Activated T-cell treated with anti-CD3 and anti-CD28 coated beads, Interleukin-2, amount 50 U/mL, for 72 hours (primary cell): ENCODE measurements around the gene CDIPT. TPM values are rescaled to one million over a fixed set of nuclear protein-coding genes. Genes with fewer than 3 reads are reported as not detected.
A peak's percentile ranks its signal among the peaks of the same experiment; 100 is the strongest.
"Not testable (repeated sequence)": the region's sequence is repeated elsewhere in the genome, so short reads cannot be mapped to it uniquely, and the experiment has no call there.

ENCODE experiments used
- ATAC-seq, 2 donors: fragments of 150-1000 bp; cut with Tn5 transposase; replicated peaks in 1 of 2; 2 replicates each; pipeline ENCODE4 v1.10.0; 2021; ENCODE audit warnings: moderate library complexity in 2 of 2, mild to moderate bottlenecking in 1 of 2
- DNase-seq, 2 donors: peaks; one replicate each; pipeline ENCODE4 v3.0.0; 2021 to 2022; ENCODE audit warnings: mixed read lengths in 1 of 2
- H3K27ac Mint-ChIP-seq: one replicate; pipeline ENCODE4 v1.8.0; 2022; ENCODE audit warnings: mild to moderate bottlenecking, moderate library complexity, mixed read lengths
- H3K27me3 Mint-ChIP-seq: one replicate; pipeline ENCODE4 v1.8.0; 2022; ENCODE audit warnings: low read depth, mixed read lengths
- H3K36me3 Mint-ChIP-seq, 2 donors: one replicate each; pipeline ENCODE4 v1.8.0; 2022; ENCODE audit warnings: mixed read lengths in 2 of 2, mild to moderate bottlenecking in 1 of 2; ENCODE audit not compliant: insufficient read depth in 2 of 2
- H3K4me1 Mint-ChIP-seq: one replicate; pipeline ENCODE4 v1.8.0; 2022; ENCODE audit warnings: low read depth, mixed read lengths
- H3K4me3 Mint-ChIP-seq, 2 donors: one replicate each; pipeline ENCODE4 v1.8.0; 2022; ENCODE audit warnings: mild to moderate bottlenecking in 2 of 2, mixed read lengths in 2 of 2, moderate library complexity in 2 of 2
- H3K9me3 Mint-ChIP-seq, 2 donors: one replicate each; pipeline ENCODE4 v1.8.0; 2022; ENCODE audit warnings: mixed read lengths in 2 of 2
- total RNA-seq, 2 donors: library from RNA; stranded (reverse); gene quantifications; one replicate each; pipeline ENCODE4 v1.2.3, GENCODE V29; 2022

CDIPT gene
- total RNA-seq: 10 to 100 TPM; 48.7 to 56.0 TPM

- Mint-ChIP-seq H3K36me3 (peaks cover 7 to 10% of the 10 kb centered on the region in 2 donors), H3K9me3 (no peaks in the 10 kb centered on the region), H3K4me1 (peaks cover 30% of the 10 kb centered on the region), H3K4me3 (peak within 1 kb of the TSS; percentile 90), H3K27ac (peak within 1 kb of the TSS; percentile 94), H3K27me3 (no peaks in the 10 kb centered on the region)
- peak; percentile 99 for ATAC-seq
- peak; percentile 92 to 95 for DNase-seq
Observed at GRCh38 chr16:29862884-29863668, at the start of gene CDIPT. CDIPT (minus strand) TSS chr16:29863226; CDS start chr16:29862857, 369 bp downstream.

GRCh38 chr16:29912087-29912486 is 49.1 kb upstream of the CDIPT start:
- Mint-ChIP-seq H3K27ac (no peak overlapping the region), H3K4me1 (no peaks in the 10 kb centered on the region), H3K27me3 (no peaks in the 10 kb centered on the region), H3K4me3 (no peak overlapping the region), H3K9me3 (no peaks in the 10 kb centered on the region), H3K36me3 (peaks cover 0 to 3% of the 10 kb centered on the region in 2 donors)
- ATAC-seq (no peak), DNase-seq (no peak)

- H3K4me3 Mint-ChIP-seq: no peak overlapping the region
- DNase-seq: no peak
- ATAC-seq: no peak
- H3K9me3 Mint-ChIP-seq: no peaks in the 10 kb centered on the region
- H3K27me3 Mint-ChIP-seq: no peaks in the 10 kb centered on the region
- peaks cover 0 to 1% of the 10 kb centered on the region in 2 donors for H3K36me3 Mint-ChIP-seq
- H3K27ac Mint-ChIP-seq: no peak overlapping the region
- H3K4me1 Mint-ChIP-seq: no peaks in the 10 kb centered on the region
Observed at GRCh38 chr16:29911676-29912010, 48.6 kb upstream of the CDIPT start.

GRCh38 chr16:29910819-29911675 is 48.0 kb upstream of the CDIPT start:
- DNase-seq (no peak), ATAC-seq (no peak)
- Mint-ChIP-seq H3K27me3 (no peaks in the 10 kb centered on the region), H3K9me3 (no peaks in the 10 kb centered on the region), H3K27ac (no peak overlapping the region), H3K4me1 (no peaks in the 10 kb centered on the region), H3K36me3 (peaks cover 0 to 1% of the 10 kb centered on the region in 2 donors), H3K4me3 (no peak overlapping the region)

- H3K9me3 Mint-ChIP-seq, ATAC-seq: not testable (repeated sequence)
Observed at GRCh38 chr16:29909851-29910250, 46.8 kb upstream of the CDIPT start.

GRCh38 chr16:29909391-29909790 is 46.4 kb upstream of the CDIPT start:
- Mint-ChIP-seq H3K36me3 (no peaks in the 10 kb centered on the region), H3K9me3 (no peaks in the 10 kb centered on the region), H3K4me3 (no peak overlapping the region), H3K4me1 (no peaks in the 10 kb centered on the region), H3K27ac (no peak overlapping the region), H3K27me3 (no peaks in the 10 kb centered on the region)
- ATAC-seq (no peak), DNase-seq (no peak)

More at GRCh38 chr16:29909851-29910250, 46.8 kb upstream of the CDIPT start:
- not testable (repeated sequence) for H3K27ac Mint-ChIP-seq, H3K4me3 Mint-ChIP-seq, DNase-seq, H3K27me3 Mint-ChIP-seq, H3K4me1 Mint-ChIP-seq, H3K36me3 Mint-ChIP-seq

- Mint-ChIP-seq H3K9me3 (no peaks in the 10 kb centered on the region), H3K4me1 (no peaks in the 10 kb centered on the region), H3K27me3 (no peaks in the 10 kb centered on the region), H3K36me3 (no peaks in the 10 kb centered on the region), H3K27ac (no peak overlapping the region), H3K4me3 (no peak overlapping the region)
- DNase-seq (no peak), ATAC-seq (no peak)
Observed at GRCh38 chr16:29908719-29909220, 45.7 kb upstream of the CDIPT start.

GRCh38 chr16:29907973-29908372 is 44.9 kb upstream of the CDIPT start:
- Mint-ChIP-seq H3K27me3 (no peaks in the 10 kb centered on the region), H3K4me3 (no peak overlapping the region), H3K36me3 (no peaks in the 10 kb centered on the region), H3K9me3 (no peaks in the 10 kb centered on the region), H3K4me1 (peaks cover 4% of the 10 kb centered on the region), H3K27ac (no peak overlapping the region)
- DNase-seq (no peak), ATAC-seq (no peak)

GRCh38 chr16:29906520-29907244 is 43.7 kb upstream of the CDIPT start:
- ATAC-seq (no peak), DNase-seq (no peak)
- H3K27ac Mint-ChIP-seq: no peak overlapping the region
- H3K27me3 Mint-ChIP-seq: no peaks in the 10 kb centered on the region
- no peak overlapping the region for H3K4me3 Mint-ChIP-seq
- H3K36me3 Mint-ChIP-seq: no peaks in the 10 kb centered on the region
- no peaks in the 10 kb centered on the region for H3K9me3 Mint-ChIP-seq
- H3K4me1 Mint-ChIP-seq: peaks cover 4% of the 10 kb centered on the region

- Mint-ChIP-seq H3K27me3 (no peaks in the 10 kb centered on the region), H3K4me1 (peaks cover 7% of the 10 kb centered on the region), H3K4me3 (no peak overlapping the region), H3K27ac (no peak overlapping the region), H3K9me3 (no peaks in the 10 kb centered on the region), H3K36me3 (no peaks in the 10 kb centered on the region)
- DNase-seq (no peak), ATAC-seq (no peak)
Observed at GRCh38 chr16:29905668-29906067, 42.6 kb upstream of the CDIPT start.

- H3K9me3 Mint-ChIP-seq: no peaks in the 10 kb centered on the region
- H3K4me3 Mint-ChIP-seq: no peak overlapping the region
- H3K27ac Mint-ChIP-seq: no peak overlapping the region
- DNase-seq: no peak
- no peaks in the 10 kb centered on the region for H3K36me3 Mint-ChIP-seq
- peaks cover 11% of the 10 kb centered on the region for H3K4me1 Mint-ChIP-seq
- H3K27me3 Mint-ChIP-seq: no peaks in the 10 kb centered on the region
- no peak for ATAC-seq
Observed at GRCh38 chr16:29904947-29905346, 41.9 kb upstream of the CDIPT start.

- Mint-ChIP-seq H3K27ac (no peak overlapping the region), H3K36me3 (no peaks in the 10 kb centered on the region), H3K27me3 (peaks cover 7% of the 10 kb centered on the region), H3K4me1 (peaks cover 17% of the 10 kb centered on the region), H3K4me3 (no peak overlapping the region), H3K9me3 (no peaks in the 10 kb centered on the region)
- DNase-seq (no peak), ATAC-seq (no peak)
Observed at GRCh38 chr16:29903590-29903989, 40.6 kb upstream of the CDIPT start.

- H3K4me3 Mint-ChIP-seq: peak overlapping the region; percentile 15 to 40
- H3K27me3 Mint-ChIP-seq: peaks cover 24% of the 10 kb centered on the region
- H3K36me3 Mint-ChIP-seq: no peaks in the 10 kb centered on the region
- no peak overlapping the region for H3K27ac Mint-ChIP-seq
- no peaks in the 10 kb centered on the region for H3K9me3 Mint-ChIP-seq
- peaks cover 21% of the 10 kb centered on the region for H3K4me1 Mint-ChIP-seq
- ATAC-seq (no peak), DNase-seq (no peak)
Observed at GRCh38 chr16:29901607-29901945, 38.5 kb upstream of the CDIPT start.
